Measurements from ENCODE around the gene RBM17. TPM values are rescaled to one million over a fixed set of nuclear protein-coding genes. Genes with fewer than 3 reads are reported as not detected.
A peak's percentile ranks its signal among the peaks of the same experiment; 100 is the strongest.

The RBM17 gene
- total RNA-seq, 2 experiments from 2014 or later, result 337 to 355 TPM

DNA sequence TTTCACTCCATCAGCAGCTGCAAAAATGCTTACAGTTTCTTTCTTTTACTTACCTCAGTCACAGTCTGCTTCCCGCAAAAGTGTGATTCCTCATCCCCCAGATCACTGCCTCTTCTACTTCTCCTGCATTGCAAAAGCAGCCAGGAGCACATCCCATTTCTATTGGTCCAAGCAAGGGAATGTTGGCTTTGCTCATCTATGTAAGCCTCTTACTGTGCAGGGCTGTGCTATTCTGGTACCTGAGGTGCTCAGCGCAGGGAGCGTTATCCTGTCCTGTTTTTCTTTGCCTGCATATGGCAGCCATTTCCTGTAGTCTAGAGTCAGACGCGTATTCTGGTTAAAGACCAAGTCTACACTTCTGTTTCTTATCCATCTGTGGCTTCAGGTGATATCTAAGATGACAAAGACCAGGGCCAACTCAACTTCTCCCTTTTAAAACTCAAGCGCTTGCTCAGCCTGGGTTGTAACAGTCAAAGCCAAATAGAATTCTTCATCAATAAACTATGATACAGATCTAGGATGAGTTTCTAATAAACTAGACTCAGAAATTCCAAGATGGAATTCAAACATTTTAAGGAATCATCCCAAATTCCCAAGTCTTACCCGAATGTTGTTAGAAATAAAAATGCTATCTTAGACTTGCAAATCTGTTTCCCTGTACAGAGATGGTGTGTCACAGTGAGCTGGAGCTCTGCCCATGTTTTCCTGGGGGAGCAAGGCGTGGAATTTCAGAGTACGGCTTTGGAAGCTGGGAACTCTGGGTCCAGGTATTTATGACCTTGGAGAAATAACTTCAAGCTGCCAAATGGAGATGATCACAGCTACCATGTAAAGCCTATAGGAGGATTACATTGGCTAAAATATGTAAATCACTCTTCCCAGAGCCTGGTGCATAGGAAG lies 6.1 kb upstream of the RBM17 start:
- Mint-ChIP-seq H3K27me3 (no peaks in the 10 kb centered on the region), H3K4me1 (peaks cover 48% of the 10 kb centered on the region), H3K27ac (peak overlapping the region; percentile 88), H3K9me3 (peaks cover 11% of the 10 kb centered on the region), H3K36me3 (peaks cover 7% of the 10 kb centered on the region), H3K4me3 (peak overlapping the region; percentile 70)
- no peak for DNase-seq

DNA sequence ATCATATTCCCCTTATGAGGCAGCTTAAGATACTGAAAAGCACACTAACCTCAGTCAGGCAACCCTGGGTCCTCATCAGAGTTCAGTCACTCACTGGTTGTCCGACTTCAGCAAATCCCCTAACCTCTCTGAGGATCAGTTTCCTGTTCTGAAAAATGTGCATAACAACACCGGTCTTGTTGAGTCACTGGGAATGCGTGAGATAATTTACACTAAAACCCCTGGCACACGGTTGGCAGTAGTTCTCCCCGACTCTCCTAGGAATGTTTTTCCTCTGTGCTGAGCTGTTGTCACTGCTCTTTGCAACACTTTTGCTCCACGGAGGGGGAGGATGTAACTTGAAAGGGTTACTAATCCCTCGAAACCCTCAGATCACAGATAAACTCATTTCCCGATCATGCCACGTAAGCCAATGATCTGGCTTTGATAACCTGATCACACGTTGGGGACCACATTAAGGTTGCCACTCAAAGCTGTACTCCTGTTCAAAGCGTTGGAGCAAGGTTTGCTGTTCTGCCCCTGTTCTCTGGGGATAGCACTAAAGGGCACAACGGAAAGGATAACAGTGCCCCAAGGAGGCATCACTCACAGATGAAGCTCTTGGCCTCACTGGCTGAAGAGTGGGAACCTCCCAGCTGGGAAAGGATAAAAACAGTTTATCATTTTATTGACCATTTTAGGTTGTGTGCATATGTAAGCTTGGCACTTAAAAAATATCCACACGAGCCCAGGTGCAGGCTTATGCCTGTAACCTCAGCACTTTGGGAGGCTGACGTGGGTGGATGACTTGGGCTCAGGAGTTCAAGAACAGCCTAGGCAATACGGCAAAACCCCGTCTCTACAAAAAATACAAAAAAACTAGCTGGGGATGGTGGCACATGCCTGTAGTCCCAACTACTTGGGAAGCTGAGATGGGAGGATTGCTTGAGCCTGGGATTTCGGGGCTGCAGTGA lies 5.0 kb upstream of the RBM17 start:
- Mint-ChIP-seq H3K27me3 (no peaks in the 10 kb centered on the region), H3K4me3 (peak overlapping the region; percentile 70), H3K9me3 (peaks cover 11% of the 10 kb centered on the region), H3K4me1 (peaks cover 56% of the 10 kb centered on the region), H3K27ac (peak overlapping the region; percentile 88), H3K36me3 (peaks cover 10% of the 10 kb centered on the region)
- DNase-seq, result peak; percentile 75

DNA sequence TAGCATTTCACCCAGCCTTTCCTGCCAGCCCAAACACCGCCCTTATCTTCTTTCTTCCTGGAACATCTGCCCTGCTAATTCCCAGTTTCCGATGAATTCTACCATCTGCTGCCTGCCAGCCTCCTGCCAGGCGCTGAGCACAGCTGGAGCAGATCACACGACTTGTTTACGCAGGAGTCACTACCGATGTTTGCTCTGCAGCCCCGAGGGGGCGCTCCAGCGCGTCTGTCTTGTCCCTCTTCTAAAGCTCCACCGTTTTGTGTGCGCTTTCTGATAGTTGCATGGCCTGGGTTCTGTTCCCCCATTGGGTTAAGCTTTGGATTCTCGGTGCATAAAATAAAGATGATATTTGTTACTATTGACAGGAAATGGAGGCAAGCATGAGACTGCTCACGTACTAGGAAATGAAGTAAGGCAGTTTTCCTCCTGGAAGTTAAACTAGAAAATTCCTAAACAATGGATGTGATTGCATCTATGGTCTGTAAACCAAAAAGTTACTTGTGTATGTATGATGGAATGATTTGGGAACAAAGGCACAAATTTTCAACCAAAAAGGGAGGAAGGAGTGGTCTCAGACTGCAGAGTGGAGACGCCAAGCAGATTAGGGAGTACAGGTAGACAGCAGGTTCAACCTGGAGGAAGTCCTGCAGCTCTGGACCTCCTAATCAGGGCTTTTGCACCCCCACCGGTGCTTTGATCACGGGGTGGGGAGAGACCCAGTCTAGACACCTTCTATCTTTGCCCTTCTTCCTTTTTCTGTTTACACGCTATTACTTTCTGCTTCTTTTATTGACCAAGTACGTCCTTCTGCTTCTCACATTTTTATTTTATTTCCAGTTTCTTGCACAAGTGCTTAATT lies 2.2 kb upstream of the RBM17 start:
- no peaks in the 10 kb centered on the region for H3K27me3 Mint-ChIP-seq
- peak overlapping the region; percentile 80 for H3K27ac Mint-ChIP-seq
- peaks cover 11% of the 10 kb centered on the region for H3K9me3 Mint-ChIP-seq
- peak; percentile 88 for DNase-seq
- peak overlapping the region; percentile 80 for H3K4me3 Mint-ChIP-seq
- peaks cover 62% of the 10 kb centered on the region for H3K4me1 Mint-ChIP-seq
- H3K36me3 Mint-ChIP-seq, result peaks cover 32% of the 10 kb centered on the region

DNA sequence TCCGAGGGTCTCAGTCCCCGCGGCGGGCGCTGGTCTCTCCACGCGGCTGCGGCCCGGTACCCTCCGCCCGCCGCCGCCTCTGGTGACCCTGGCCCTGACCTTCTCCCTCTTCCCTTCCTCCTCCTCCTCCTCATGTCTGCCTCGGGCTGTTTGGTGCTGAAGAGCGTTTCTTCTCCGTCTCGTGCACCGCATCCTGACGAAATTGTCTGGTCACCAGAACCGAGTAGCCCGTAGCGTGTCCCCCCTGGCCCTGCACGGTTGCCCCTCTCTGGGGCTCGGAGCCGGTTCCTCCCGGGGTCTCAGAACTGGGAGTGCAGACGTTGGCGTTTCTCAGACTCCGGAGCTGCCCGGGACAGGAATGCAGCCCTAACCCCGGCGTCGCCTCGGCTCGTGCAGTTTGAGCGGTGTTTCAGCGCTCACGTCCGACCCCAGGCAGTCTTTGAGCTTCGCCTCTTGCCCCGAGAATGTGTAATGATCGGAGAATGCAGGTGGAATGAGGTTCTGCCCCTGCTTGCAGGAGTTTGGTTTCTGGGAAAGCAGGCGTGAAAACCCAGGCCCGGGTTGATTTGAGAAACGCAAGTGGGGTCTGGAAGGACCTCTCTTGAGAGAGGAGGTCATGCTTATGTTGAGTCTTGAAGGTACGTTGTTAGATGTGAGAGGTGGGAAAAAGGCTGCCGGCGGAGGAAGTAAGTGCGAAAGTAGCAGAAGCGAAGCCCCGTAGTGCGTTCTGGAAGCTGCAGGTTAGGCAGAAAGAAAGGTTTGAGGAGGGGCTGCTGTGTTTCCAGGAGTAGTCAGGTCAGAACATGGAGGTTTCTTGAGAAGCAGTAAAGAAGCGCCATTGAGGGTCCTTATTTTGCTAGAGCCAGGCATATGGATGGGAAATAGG lies 743 bp downstream of the RBM17 start:
- Mint-ChIP-seq H3K4me1 (peaks cover 60% of the 10 kb centered on the region), H3K9me3 (no peaks in the 10 kb centered on the region), H3K36me3 (peaks cover 49% of the 10 kb centered on the region), H3K27me3 (no peaks in the 10 kb centered on the region), H3K27ac (peak overlapping the region; percentile 90), H3K4me3 (peak overlapping the region; percentile 99)
- no peak for DNase-seq

DNA sequence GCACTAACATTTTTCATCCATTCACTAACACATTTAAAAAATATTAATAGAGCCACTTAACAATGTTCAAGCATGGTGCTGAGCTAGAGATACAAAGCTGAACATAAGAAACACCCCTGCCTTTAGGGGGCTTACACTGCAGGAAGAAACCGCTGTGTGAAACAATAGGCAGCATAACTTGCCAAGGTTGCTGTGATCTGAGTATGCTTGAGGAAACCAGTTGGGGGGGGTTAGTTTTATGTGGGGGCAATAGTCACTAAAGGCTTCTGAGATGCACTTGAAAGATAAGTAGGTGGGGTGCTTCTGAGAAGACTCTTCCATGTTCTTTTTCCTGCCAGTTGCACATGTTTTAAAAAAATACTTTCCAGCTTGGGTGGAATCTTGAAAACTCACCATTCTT lies 2.8 kb downstream of the RBM17 start:
- no peaks in the 10 kb centered on the region for H3K9me3 Mint-ChIP-seq
- H3K36me3 Mint-ChIP-seq, result peaks cover 60% of the 10 kb centered on the region
- peaks cover 69% of the 10 kb centered on the region for H3K4me1 Mint-ChIP-seq
- H3K27me3 Mint-ChIP-seq, result no peaks in the 10 kb centered on the region
- DNase-seq, result peak; percentile 28
- peak overlapping the region; percentile 77 for H3K4me3 Mint-ChIP-seq
- peak overlapping the region; percentile 77 for H3K27ac Mint-ChIP-seq

DNA sequence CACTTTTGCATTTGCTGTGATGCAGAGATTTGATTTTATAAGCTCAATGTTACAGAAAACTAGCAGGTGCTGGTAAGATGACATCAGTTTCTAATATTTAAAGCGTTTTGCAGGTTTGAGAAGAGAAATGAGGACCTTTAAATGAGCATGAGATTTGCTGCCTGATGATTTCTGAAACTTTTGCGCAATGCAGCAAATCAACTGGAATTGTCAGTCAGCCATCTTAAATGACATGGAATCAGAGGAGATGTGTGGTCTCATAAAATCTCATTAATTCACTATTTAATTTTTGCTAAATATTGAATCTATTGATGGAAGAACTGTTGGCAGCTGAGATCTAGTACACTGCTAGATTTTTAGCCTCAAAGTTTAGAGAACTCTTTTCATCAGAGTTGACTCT lies 3.9 kb downstream of the RBM17 start:
- Mint-ChIP-seq H3K4me1 (peaks cover 67% of the 10 kb centered on the region), H3K36me3 (peaks cover 68% of the 10 kb centered on the region), H3K27ac (peak overlapping the region; percentile 77), H3K27me3 (no peaks in the 10 kb centered on the region), H3K9me3 (no peaks in the 10 kb centered on the region), H3K4me3 (peak overlapping the region; percentile 77)
- DNase-seq, result no peak

DNA sequence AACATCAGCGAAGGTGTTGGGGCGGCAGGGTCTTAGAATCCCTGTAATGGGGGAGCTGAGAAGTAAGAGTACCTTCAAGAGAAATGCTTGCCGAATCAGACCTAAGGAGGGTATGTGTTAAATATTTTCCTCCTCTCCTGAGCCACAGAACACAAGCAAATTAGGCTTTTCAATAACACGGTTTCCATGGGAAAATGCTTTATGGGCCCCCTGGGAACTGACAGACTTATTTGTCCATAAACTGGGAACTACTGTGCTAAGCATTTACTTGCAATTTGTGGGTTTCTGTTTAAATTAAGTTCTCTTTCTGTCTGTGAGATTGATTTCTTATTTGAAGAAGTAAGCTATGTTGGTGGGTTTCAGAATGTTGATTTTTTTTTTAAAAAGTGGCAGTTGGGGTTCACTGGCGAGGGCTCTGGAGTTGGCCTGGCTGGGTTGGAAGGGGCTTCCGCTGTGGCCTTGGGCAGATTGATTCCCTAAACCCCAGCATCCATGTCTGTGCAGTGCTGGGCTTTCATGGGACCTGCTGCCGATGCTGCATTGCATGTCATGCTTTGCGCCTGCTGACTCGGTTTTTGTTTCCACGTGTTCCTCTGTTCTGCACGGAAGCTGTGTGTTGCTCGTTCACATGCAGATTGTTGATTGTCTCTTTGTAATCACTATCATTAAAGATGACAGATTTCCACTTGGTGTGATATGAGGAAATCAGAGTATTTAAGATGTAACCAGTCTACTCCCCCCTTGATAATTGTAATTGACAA lies 7.2 kb downstream of the RBM17 start:
- Mint-ChIP-seq H3K4me1 (peaks cover 65% of the 10 kb centered on the region), H3K36me3 (peaks cover 63% of the 10 kb centered on the region), H3K27ac (no peak overlapping the region), H3K9me3 (no peaks in the 10 kb centered on the region), H3K27me3 (no peaks in the 10 kb centered on the region), H3K4me3 (no peak overlapping the region)
- no peak for DNase-seq

DNA sequence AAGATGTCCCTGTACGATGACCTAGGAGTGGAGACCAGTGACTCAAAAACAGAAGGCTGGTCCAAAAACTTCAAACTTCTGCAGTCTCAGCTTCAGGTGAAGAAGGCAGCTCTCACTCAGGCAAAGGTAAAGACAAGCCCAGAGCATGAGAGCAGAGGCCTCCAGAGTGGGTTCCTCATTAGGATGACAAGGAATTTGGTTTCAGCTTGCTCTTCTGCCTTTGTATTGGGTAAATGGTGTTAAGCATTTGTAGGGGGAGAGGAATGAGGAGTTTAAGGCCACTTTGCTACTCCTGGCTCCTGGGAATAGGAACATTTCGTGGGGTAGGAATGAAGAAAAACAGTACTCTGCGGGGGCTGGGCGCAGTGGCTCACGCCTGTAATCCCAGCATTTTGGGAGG lies 8.2 kb downstream of the RBM17 start:
- no peak for DNase-seq
- Mint-ChIP-seq H3K4me3 (no peak overlapping the region), H3K9me3 (no peaks in the 10 kb centered on the region), H3K27me3 (no peaks in the 10 kb centered on the region), H3K36me3 (peaks cover 53% of the 10 kb centered on the region), H3K4me1 (peaks cover 55% of the 10 kb centered on the region), H3K27ac (no peak overlapping the region)

DNA sequence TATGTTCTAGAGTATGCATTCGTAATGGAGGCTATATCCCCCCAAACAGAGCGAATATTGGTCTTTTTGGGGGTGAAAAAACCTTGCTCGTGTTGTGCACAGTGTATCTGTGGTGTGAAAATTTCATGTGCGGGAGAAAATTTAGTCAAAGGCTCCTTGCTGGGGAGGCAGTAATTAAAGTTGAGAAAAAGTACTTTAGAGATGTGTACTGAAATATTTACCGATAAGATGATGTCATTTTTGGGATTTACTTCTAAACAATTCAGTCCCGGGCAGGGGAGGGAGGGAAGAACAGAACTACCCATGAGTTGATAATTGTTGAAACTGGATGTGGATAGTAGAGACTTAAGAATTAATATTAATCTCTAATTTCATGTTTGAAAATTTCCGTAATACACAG lies 9.3 kb downstream of the RBM17 start:
- Mint-ChIP-seq H3K4me1 (peaks cover 51% of the 10 kb centered on the region), H3K9me3 (no peaks in the 10 kb centered on the region), H3K27ac (peak overlapping the region; percentile 59), H3K36me3 (peaks cover 45% of the 10 kb centered on the region), H3K27me3 (no peaks in the 10 kb centered on the region), H3K4me3 (no peak overlapping the region)
- DNase-seq, result no peak

DNA sequence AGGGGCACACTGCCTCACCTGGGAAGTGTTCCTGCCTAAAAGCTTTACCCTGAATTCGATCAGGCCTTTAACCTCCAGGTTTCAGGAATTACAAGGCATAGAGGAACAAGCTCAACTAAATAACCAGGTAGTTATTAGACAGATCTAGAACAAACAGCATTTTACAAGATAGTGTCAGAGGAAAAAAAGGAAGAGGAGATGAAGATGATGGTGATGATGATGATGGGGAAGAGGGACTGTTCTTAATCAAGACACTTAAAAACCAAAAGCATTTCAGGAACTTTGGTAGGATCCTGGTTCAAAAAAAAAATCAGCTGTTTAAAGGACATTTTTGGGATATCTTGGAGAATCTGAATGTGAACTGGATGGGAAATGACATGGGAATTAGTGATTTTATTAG lies 11.5 kb downstream of the RBM17 start:
- no peaks in the 10 kb centered on the region for H3K27me3 Mint-ChIP-seq
- H3K27ac Mint-ChIP-seq, result peak overlapping the region; percentile 25
- H3K36me3 Mint-ChIP-seq, result peaks cover 30% of the 10 kb centered on the region

DNA sequence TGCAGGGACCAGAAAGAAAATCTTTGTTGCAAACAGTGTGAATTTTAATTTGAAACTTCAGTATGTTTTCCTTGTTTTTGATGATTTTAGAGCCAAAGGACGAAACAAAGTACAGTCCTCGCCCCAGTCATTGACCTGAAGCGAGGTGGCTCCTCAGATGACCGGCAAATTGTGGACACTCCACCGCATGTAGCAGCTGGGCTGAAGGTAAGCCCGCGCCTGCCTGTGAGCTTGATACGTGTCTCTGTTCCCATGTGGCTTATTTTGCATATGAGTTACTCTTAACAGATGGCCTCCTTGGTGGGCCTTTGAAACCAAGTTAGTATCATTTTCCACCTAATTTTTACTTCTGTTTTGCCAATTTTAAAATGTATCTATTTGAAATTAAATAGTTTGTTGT lies 12.3 kb downstream of the RBM17 start:
- no peak for DNase-seq
- H3K36me3 Mint-ChIP-seq, result peaks cover 30% of the 10 kb centered on the region
- H3K27ac Mint-ChIP-seq, result no peak overlapping the region
- H3K4me1 Mint-ChIP-seq, result peaks cover 32% of the 10 kb centered on the region
- no peaks in the 10 kb centered on the region for H3K27me3 Mint-ChIP-seq
- no peaks in the 10 kb centered on the region for H3K9me3 Mint-ChIP-seq
- no peak overlapping the region for H3K4me3 Mint-ChIP-seq

More for the DNA sequence above, 11.5 kb downstream of the RBM17 start:
- no peak overlapping the region for H3K4me3 Mint-ChIP-seq
- H3K9me3 Mint-ChIP-seq, result no peaks in the 10 kb centered on the region
- no peak for DNase-seq
- H3K4me1 Mint-ChIP-seq, result peaks cover 37% of the 10 kb centered on the region

DNA sequence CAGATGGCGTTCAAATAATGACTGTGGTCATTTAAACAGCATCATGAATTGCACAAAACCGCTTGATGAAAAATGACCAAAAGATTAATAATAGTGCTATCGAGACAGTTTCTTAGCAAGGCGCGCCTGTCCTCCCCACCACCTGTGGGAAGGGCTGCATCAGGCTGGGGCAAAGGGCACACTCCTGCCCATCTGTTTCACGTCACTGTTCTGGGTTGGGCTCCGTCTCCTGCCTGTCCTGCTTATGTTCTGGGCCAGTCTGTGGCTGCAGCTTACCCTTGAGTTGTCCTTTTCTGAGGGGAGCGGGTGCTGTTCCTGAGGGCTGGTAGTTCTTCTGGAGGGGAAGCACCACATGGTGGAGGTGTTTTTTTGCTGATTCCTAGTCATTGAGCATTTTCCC lies 13.3 kb downstream of the RBM17 start:
- peak overlapping the region; percentile 40 for H3K27ac Mint-ChIP-seq
- no peaks in the 10 kb centered on the region for H3K27me3 Mint-ChIP-seq
- H3K9me3 Mint-ChIP-seq, result no peaks in the 10 kb centered on the region
- H3K4me1 Mint-ChIP-seq, result peaks cover 30% of the 10 kb centered on the region
- DNase-seq, result no peak
- H3K36me3 Mint-ChIP-seq, result peaks cover 30% of the 10 kb centered on the region
- no peak overlapping the region for H3K4me3 Mint-ChIP-seq

DNA sequence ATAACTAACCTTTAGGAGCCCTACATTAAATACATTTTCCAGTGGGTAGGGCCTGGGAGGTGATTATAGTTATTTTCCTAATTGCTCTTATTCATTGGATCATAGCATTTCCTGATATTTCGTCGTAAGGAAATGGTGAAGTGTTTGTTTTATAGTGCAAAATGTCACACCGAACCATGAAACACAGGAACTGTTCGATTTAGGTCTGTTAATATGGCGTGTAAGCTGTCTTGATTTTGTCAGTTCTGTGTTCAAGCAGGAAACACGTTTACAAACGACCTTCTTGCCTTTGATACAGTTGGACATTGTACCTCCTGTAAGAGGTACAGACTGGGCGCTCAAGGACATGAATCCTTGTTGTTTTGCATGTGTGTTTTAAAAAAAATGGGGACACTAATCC lies 14.8 kb downstream of the RBM17 start:
- no peak for DNase-seq
- Mint-ChIP-seq H3K27ac (no peak overlapping the region), H3K36me3 (peaks cover 23% of the 10 kb centered on the region), H3K4me3 (no peak overlapping the region), H3K4me1 (peaks cover 27% of the 10 kb centered on the region), H3K9me3 (no peaks in the 10 kb centered on the region), H3K27me3 (no peaks in the 10 kb centered on the region)
